K562 (cell line): Measurements from ENCODE around the gene CTSD. TPM values are rescaled to one million over a fixed set of nuclear protein-coding genes. Genes with fewer than 3 reads are reported as not detected.

Experiments used
- ATAC-seq: fragments of 200-7000 bp; cut with Tn5 transposase; 3 replicates; pipeline ENCODE4 v1.9.1; 2020; ENCODE audit warnings: moderate library complexity
- BruUV-seq: library from RNA; stranded (reverse); fragments of 400-500 nt; replicated peaks from 2 replicates; lab custom pipeline; 2021; lab: Mats Ljungman, UMichigan
- CTCF ChIA-PET: fragments of 300-600 bp; formaldehyde crosslinking; extraction: SDS; loops from one replicate; lab custom pipeline; 2021; ENCODE audit warnings: low intra/inter-chr PET ratio; lab: Yijun Ruan, JAX
- POLR2A ChIA-PET: fragments of 300-600, 350-650 bp; sonication (Branson Sonifier 250); formaldehyde crosslinking; extraction: SDS; loops from one replicate; lab custom pipeline; 2021; ENCODE audit warnings: antibody characterized with exemption, inconsistent platforms; lab: Yijun Ruan, JAX
- DNase-seq, 4 experiments: peaks; one replicate each; pipeline versions ENCODE4 v3.0.0 to v3.0.0-alpha.2; 2011 to 2018; ENCODE audit warnings: low spot score in 3 of 4, mixed read lengths in 3 of 4; ENCODE audit errors: extremely low read depth in 1 of 4
- FAIRE-seq: peaks from 2 replicates; lab custom pipeline; 2011; peaks lifted over from hg19 to GRCh38; lab: Jason Lieb, UNC
- H2AFZ ChIP-seq: 2 replicates; pipeline ENCODE4 v1.6.0; 2011; ENCODE audit warnings: low read depth, low read length, control low read depth, inconsistent platforms
- H3K27ac ChIP-seq: fragments of 200-600 bp; 3 replicates; pipeline ENCODE4 v1.8.0; 2011; ENCODE audit warnings: low read depth, mild to moderate bottlenecking, control low read depth, inconsistent platforms, low read length, moderate library complexity, mixed read lengths; ENCODE audit errors: extremely low read depth
- H3K27me3 ChIP-seq, 2 experiments: fragments of 300-600 bp in 1 of 2; 2 replicates in 1 of 2; 3 replicates in 1 of 2; pipeline versions ENCODE4 v1.6.0 to v1.8.0; 2011; ENCODE audit warnings: inconsistent platforms in 2 of 2, low read length in 2 of 2, mild to moderate bottlenecking in 1 of 2, mixed read lengths in 1 of 2, moderate library complexity in 1 of 2; ENCODE audit not compliant: control insufficient read depth in 2 of 2, insufficient read depth in 2 of 2
- H3K36me3 ChIP-seq: fragments of 300-600 bp; 3 replicates; pipeline ENCODE4 v1.8.0; 2011; ENCODE audit warnings: mild to moderate bottlenecking, low read length, inconsistent platforms; ENCODE audit not compliant: control insufficient read depth, insufficient read depth
- H3K4me1 ChIP-seq, 2 experiments: fragments of 200-600 bp in 1 of 2; replicated peaks in 1 of 2; 2 replicates in 1 of 2; 3 replicates in 1 of 2; pipeline versions ENCODE4 v1.5.1 to v1.8.0; 2011; ENCODE audit warnings: inconsistent platforms in 2 of 2, low read length in 2 of 2, mild to moderate bottlenecking in 1 of 2, mixed read lengths in 1 of 2, moderate library complexity in 1 of 2; ENCODE audit not compliant: control insufficient read depth in 2 of 2, insufficient read depth in 2 of 2
- H3K4me2 ChIP-seq: 2 replicates; pipeline ENCODE4 v1.6.1; 2011; ENCODE audit warnings: low read length, control low read depth, inconsistent platforms, mixed read lengths; ENCODE audit not compliant: insufficient read depth
- H3K4me3 ChIP-seq: fragments of 200-600 bp; sonication (generic), shearing (Covaris generic); 2 replicates; pipeline ENCODE4 v1.5.1; 2016; ENCODE audit warnings: control low read depth, inconsistent platforms
- H3K79me2 ChIP-seq: fragments of 200-600 bp; 3 replicates; pipeline ENCODE4 v1.8.0; 2011; ENCODE audit warnings: low read length, inconsistent platforms; ENCODE audit not compliant: control insufficient read depth, insufficient read depth
- H3K9ac ChIP-seq, 2 experiments: 2 replicates each; pipeline versions ENCODE4 v1.6.0 to v1.6.1; 2011; ENCODE audit warnings: low read depth in 2 of 2, low read length in 2 of 2, control low read depth in 1 of 2, inconsistent platforms in 1 of 2, mild to moderate bottlenecking in 1 of 2, mixed read lengths in 1 of 2; ENCODE audit not compliant: insufficient read depth in 1 of 2
- H3K9me1 ChIP-seq: one replicate; pipeline ENCODE4 v1.6.0; 2011; ENCODE audit warnings: inconsistent platforms, mild to moderate bottlenecking, low read length, moderate library complexity; ENCODE audit not compliant: control insufficient read depth, insufficient read depth
- H3K9me3 ChIP-seq: replicated peaks from 2 replicates; pipeline ENCODE4 v1.5.1; 2011; ENCODE audit warnings: low read depth, low read length, inconsistent platforms; ENCODE audit not compliant: control insufficient read depth, insufficient read depth
- H4K20me1 ChIP-seq: replicated peaks from 2 replicates; pipeline ENCODE4 v1.6.1; 2011; ENCODE audit warnings: low read length, inconsistent platforms, mixed read lengths; ENCODE audit not compliant: control insufficient read depth, insufficient read depth
- CBX2 ChIP-seq: fragments of 200-600 bp; sonication (generic); IDR thresholded peaks from one replicate; pipeline ENCODE4 v1.6.1; 2012; ENCODE audit warnings: mild to moderate bottlenecking, low read length, inconsistent platforms; ENCODE audit not compliant: insufficient read depth, poor library complexity, severe bottlenecking
- ELK1 ChIP-seq: sonication (generic); formaldehyde crosslinking; IDR thresholded peaks from 2 replicates; pipeline ENCODE4 v1.8.1; 2022; ENCODE audit warnings: missing genetic modification reagents
- MCM3 ChIP-seq: fragments of 450-650 bp; IDR thresholded peaks from 2 replicates; pipeline ENCODE4 v1.6.1; 2016
- OTX1 ChIP-seq: fragments of 450-650 bp; formaldehyde crosslinking; IDR thresholded peaks from 2 replicates; pipeline ENCODE4 v1.4.0; 2022; ENCODE audit warnings: mild to moderate bottlenecking
- RBM34 ChIP-seq: fragments of 200-400 bp; formaldehyde crosslinking; IDR thresholded peaks from 2 replicates; pipeline ENCODE4 v1.6.1; 2018; ENCODE audit warnings: low read length, borderline replicate concordance; ENCODE audit not compliant: insufficient read depth
- RERE ChIP-seq: sonication (generic); formaldehyde crosslinking; IDR thresholded peaks from 2 replicates; pipeline ENCODE4 v1.8.0; 2023; ENCODE audit warnings: missing genetic modification reagents, mild to moderate bottlenecking, borderline replicate concordance
- TEAD4 ChIP-seq, 2 experiments: sonication (generic) in 1 of 2; formaldehyde crosslinking in 1 of 2; IDR thresholded peaks; 2 replicates each; pipeline versions ENCODE4 v1.6.1 to v1.8.0; 2012 to 2022; ENCODE audit warnings: borderline replicate concordance in 1 of 2, inconsistent platforms in 1 of 2, low read length in 1 of 2, mild to moderate bottlenecking in 1 of 2, missing genetic modification reagents in 1 of 2
- ZBTB12 ChIP-seq: fragments of 250-450 bp; sonication (Bioruptor Pico); IDR thresholded peaks from 2 replicates; pipeline ENCODE4 v1.4.0; 2020
- ZKSCAN1 ChIP-seq: fragments of 150-350 bp; IDR thresholded peaks from 2 replicates; pipeline ENCODE4 v1.6.1; 2016; ENCODE audit warnings: low read depth, low read length
- ZNF316 ChIP-seq: fragments of 450-650 bp; IDR thresholded peaks from 2 replicates; pipeline ENCODE4 v1.6.1; 2016
- WGBS: fragments of 100-300 bp; shearing (Covaris generic); methylation state at CpG from one replicate; pipeline ENCODE4 v1.1.6; 2016; ENCODE audit warnings: low coverage, mixed read lengths; ENCODE audit not compliant: insufficient coverage; ENCODE audit errors: missing lambda C conversion rate; 5-methylcytosine and 5-hydroxymethylcytosine counted together
- in situ Hi-C: fragments of 300-500 bp; cut with MboI; formaldehyde crosslinking; loops from 4 replicates; pipeline ENCODE4 v1.15.0; 2018; ENCODE audit warnings: inconsistent platforms, mixed read lengths
- intact Hi-C: fragments of 100-400 bp; cut with micrococcal nuclease; formaldehyde crosslinking; loops from 2 replicates; pipeline ENCODE4 v1.14.2; 2022
- polyA plus RNA-seq, 8 experiments: library from polyadenylated mRNA; depleted of rRNA in 4 of 8; stranded (reverse) in 5 of 8; unstranded in 3 of 8; fragments of >200 nt; fragmentation: Nextera tagmentation in 2 of 8; fragmentation: Illumina TruSeq in 1 of 8; extraction: Ambion mirVana in 2 of 8; extraction: Trizol in 1 of 8; gene quantifications; 2 replicates each; pipeline versions ENCODE4 v1.2.1 to v1.2.3, GENCODE V29; 2011 to 2014; ENCODE audit warnings: inconsistent platforms in 1 of 8, missing spikeins in 1 of 8
- total RNA-seq, 7 experiments: library from RNA; depleted of rRNA in 6 of 7; stranded (reverse); fragments of >200 nt in 6 of 7; fragmentation: Illumina TruSeq in 2 of 7; extraction: Trizol in 2 of 7; gene quantifications; 2 replicates each; pipeline versions ENCODE4 v1.2.1 to v1.2.3, GENCODE V29; 2011 to 2021; ENCODE audit warnings: low replicate concordance in 1 of 7

CTSD gene
- total and polyA plus RNA-seq, 9 of the 15 experiments (the other 6 are each of a cell fraction or from before 2014, with no cell fraction given) = 1.0 to 112 (median 40.9) TPM

- TF ChIP-seq RERE (CRISPR knock-in tag) (no peak), OTX1 (CRISPR knock-in tag) (no peak)
- TF ChIP-seq, all 486 proteins: peak for 0
Measured at GRCh38 chr11:1719781-1720180, 43.9 kb downstream of the CTSD start (continued).

GRCh38 chr11:1718326-1718725, 45.4 kb downstream of the CTSD start:
- in situ Hi-C loops (no loop called here), intact Hi-C loops (no loop called here)
- no peaks in the 10 kb centered on the region for H3K9me1 ChIP-seq
- H3K4me3 ChIP-seq = no peak overlapping the region
- no peaks in the 10 kb centered on the region for H3K79me2 ChIP-seq
- no peak overlapping the region for H3K9ac ChIP-seq
- 8% methylated on average over 15 of the region's 15 CpGs for WGBS
- H2AFZ ChIP-seq = no peak overlapping the region
- POLR2A ChIA-PET = interaction anchor here (0.8 to 1.3 kb wide), 3 partner anchors 76 to 199 kb away, joined by 3 read pairs; no protein-coding TSS in a partner anchor
- H3K36me3 ChIP-seq = no peaks in the 10 kb centered on the region
- H3K27ac ChIP-seq = no peak overlapping the region
- BruUV-seq = no TSS peak
- peaks cover 40 to 61% of the 10 kb centered on the region in 2 experiments for H3K27me3 ChIP-seq
- H4K20me1 ChIP-seq = 0 out of 2 replicates have a peak, but pooled peaks cover 6% of the 10 kb centered on the region
- no peaks in the 10 kb centered on the region for H3K4me1 ChIP-seq
- TF ChIP-seq RBM34 (no peak), CBX2 (peak; percentile 64), ZKSCAN1 (no peak), MCM3 (no peak), ZBTB12 (CRISPR knock-in tag) (no peak), TEAD4 (IDR thresholded peaks at IDR 0.05; ENCODE audit: low read length) (no peak), TEAD4 (CRISPR knock-in tag; IDR thresholded peaks at IDR 0.05; ENCODE audit: borderline replicate concordance) (no peak), ELK1 (CRISPR knock-in tag) (no peak), ZNF316 (0 out of 2 replicates have a peak, but pooled peaks have one; percentile 4)
- CTCF ChIA-PET = no interaction called here
- ATAC-seq = no peak
- FAIRE-seq = no peak
- H3K9me3 ChIP-seq = no peaks in the 10 kb centered on the region
- H3K4me2 ChIP-seq = no peak overlapping the region
- no peak for DNase-seq
